A673 (cell line): Measurements from ENCODE around the gene SLC25A41.

Experiments used
- EZH2 ChIP-seq: fragments of 200-600 bp; sonication (generic); IDR thresholded peaks from 2 replicates; pipeline ENCODE4 v1.6.1; 2017; ENCODE audit warnings: borderline replicate concordance, low read depth, mild to moderate bottlenecking, mixed read lengths, antibody characterized with exemption, low read length; ENCODE audit not compliant: poor library complexity, severe bottlenecking
- TF ChIP-seq, protein P1 (sequence below): fragments of 300-800, 200-600 bp; sonication (generic); conservative IDR thresholded peaks from 2 replicates; pipeline ENCODE4 v1.5.1; 2017; ENCODE audit warnings: low read depth, mild to moderate bottlenecking, antibody characterized with exemption, low read length, moderate library complexity, mixed read lengths

DNA sequence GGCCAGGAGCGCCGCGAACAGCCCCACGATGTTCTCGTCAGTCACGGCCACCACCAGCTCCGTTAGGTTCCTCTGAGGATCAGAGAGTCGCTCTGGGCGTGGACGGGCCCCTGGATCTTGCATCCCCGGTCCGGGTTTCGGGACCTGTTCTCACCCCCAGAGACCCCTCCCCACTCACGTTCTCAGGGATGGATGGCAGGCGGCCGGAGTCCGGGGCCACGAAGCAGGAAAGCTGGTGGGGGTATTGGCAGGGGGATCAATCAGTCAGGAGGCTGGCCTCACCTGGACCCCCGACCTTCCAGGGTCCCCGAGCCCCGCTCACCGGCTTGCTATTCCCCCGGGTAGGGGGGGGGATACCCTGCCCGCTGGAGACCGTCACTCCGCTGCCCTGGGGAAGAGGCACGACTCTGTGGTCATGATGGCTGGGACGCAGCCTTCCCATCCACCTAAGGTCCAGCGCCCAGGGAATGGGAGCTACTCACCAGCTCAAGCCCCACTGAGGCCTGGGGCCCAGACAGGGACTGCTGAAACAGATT is 43.4 kb upstream of the SLC25A41 start:
- TF ChIP-seq, protein P1, sequence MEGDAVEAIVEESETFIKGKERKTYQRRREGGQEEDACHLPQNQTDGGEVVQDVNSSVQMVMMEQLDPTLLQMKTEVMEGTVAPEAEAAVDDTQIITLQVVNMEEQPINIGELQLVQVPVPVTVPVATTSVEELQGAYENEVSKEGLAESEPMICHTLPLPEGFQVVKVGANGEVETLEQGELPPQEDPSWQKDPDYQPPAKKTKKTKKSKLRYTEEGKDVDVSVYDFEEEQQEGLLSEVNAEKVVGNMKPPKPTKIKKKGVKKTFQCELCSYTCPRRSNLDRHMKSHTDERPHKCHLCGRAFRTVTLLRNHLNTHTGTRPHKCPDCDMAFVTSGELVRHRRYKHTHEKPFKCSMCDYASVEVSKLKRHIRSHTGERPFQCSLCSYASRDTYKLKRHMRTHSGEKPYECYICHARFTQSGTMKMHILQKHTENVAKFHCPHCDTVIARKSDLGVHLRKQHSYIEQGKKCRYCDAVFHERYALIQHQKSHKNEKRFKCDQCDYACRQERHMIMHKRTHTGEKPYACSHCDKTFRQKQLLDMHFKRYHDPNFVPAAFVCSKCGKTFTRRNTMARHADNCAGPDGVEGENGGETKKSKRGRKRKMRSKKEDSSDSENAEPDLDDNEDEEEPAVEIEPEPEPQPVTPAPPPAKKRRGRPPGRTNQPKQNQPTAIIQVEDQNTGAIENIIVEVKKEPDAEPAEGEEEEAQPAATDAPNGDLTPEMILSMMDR: no peak
- no peak for TF ChIP-seq EZH2
